Glutamatergic neuron (in vitro differentiated cells): ENCODE results near the gene USP46. TPM values are rescaled to one million over a fixed set of nuclear protein-coding genes. Genes with fewer than 3 reads are reported as not detected.

Source experiments
- DNase-seq: peaks from one replicate; pipeline ENCODE4 v3.0.0; 2022
- H3K27ac Mint-ChIP-seq: one replicate; pipeline ENCODE4 v1.8.0; 2020; ENCODE audit warnings: mild to moderate bottlenecking, mixed read lengths, inconsistent platforms; ENCODE audit not compliant: unreplicated experiment
- H3K27me3 Mint-ChIP-seq: one replicate; pipeline ENCODE4 v1.8.0; 2020; ENCODE audit warnings: mild to moderate bottlenecking, moderate library complexity, mixed read lengths, inconsistent platforms; ENCODE audit not compliant: unreplicated experiment
- H3K36me3 Mint-ChIP-seq: one replicate; pipeline ENCODE4 v1.8.0; 2020; ENCODE audit warnings: mild to moderate bottlenecking, mixed read lengths, inconsistent platforms; ENCODE audit not compliant: unreplicated experiment
- H3K4me1 Mint-ChIP-seq: one replicate; pipeline ENCODE4 v1.8.0; 2020; ENCODE audit warnings: mild to moderate bottlenecking, low read depth, mixed read lengths, inconsistent platforms; ENCODE audit not compliant: unreplicated experiment
- H3K4me3 Mint-ChIP-seq: one replicate; pipeline ENCODE4 v1.8.0; 2020; ENCODE audit warnings: mild to moderate bottlenecking, mixed read lengths, inconsistent platforms; ENCODE audit not compliant: unreplicated experiment
- H3K9me3 Mint-ChIP-seq: one replicate; pipeline ENCODE4 v1.8.0; 2020; ENCODE audit warnings: mild to moderate bottlenecking, moderate library complexity, mixed read lengths, inconsistent platforms; ENCODE audit not compliant: unreplicated experiment
- CTCF ChIP-seq: fragments of 200-600 bp; sonication (generic); IDR thresholded peaks from one replicate; pipeline ENCODE4 v1.5.0; 2021; ENCODE audit not compliant: partially characterized antibody, unreplicated experiment
- total RNA-seq: library from RNA; stranded (reverse); fragmentation: NEBNext Ultra II Directional; extraction: Animal tissue kit (Norgen Biotek cat#: 25700); gene quantifications from one replicate; pipeline ENCODE4 v1.2.1, GENCODE V29; 2021; ENCODE audit not compliant: unreplicated experiment

Gene USP46
- total RNA-seq, 1 donor from 2014 or later, result 72.4 TPM

GRCh38 chr4:52572936-52573485 is 86.1 kb downstream of the USP46 start:
- H3K36me3 Mint-ChIP-seq, result no peaks in the 10 kb centered on the region
- no peak for DNase-seq
- no peak for TF ChIP-seq CTCF
- H3K9me3 Mint-ChIP-seq, result no peaks in the 10 kb centered on the region
- H3K4me3 Mint-ChIP-seq, result no peak overlapping the region
- H3K27me3 Mint-ChIP-seq, result no peaks in the 10 kb centered on the region
- H3K4me1 Mint-ChIP-seq, result no peaks in the 10 kb centered on the region
- no peak overlapping the region for H3K27ac Mint-ChIP-seq

- TF ChIP-seq CTCF, result no peak
- Mint-ChIP-seq H3K4me3 (no peak overlapping the region), H3K27ac (no peak overlapping the region), H3K36me3 (no peaks in the 10 kb centered on the region), H3K9me3 (no peaks in the 10 kb centered on the region), H3K27me3 (no peaks in the 10 kb centered on the region), H3K4me1 (no peaks in the 10 kb centered on the region)
- no peak for DNase-seq
Measured at GRCh38 chr4:52568351-52568750, 90.8 kb downstream of the USP46 start.

- no peak for DNase-seq
- Mint-ChIP-seq H3K9me3 (no peaks in the 10 kb centered on the region), H3K36me3 (no peaks in the 10 kb centered on the region), H3K4me1 (no peaks in the 10 kb centered on the region), H3K27me3 (no peaks in the 10 kb centered on the region), H3K27ac (no peak overlapping the region), H3K4me3 (no peak overlapping the region)
- no peak for TF ChIP-seq CTCF
Measured at GRCh38 chr4:52566136-52567031, 92.7 kb downstream of the USP46 start.

GRCh38 chr4:52560844-52561280 is 98.2 kb downstream of the USP46 start:
- no peak overlapping the region for H3K4me3 Mint-ChIP-seq
- no peak overlapping the region for H3K27ac Mint-ChIP-seq
- no peaks in the 10 kb centered on the region for H3K36me3 Mint-ChIP-seq
- H3K27me3 Mint-ChIP-seq, result no peaks in the 10 kb centered on the region
- TF ChIP-seq CTCF, result no peak
- peaks cover 2% of the 10 kb centered on the region for H3K9me3 Mint-ChIP-seq
- no peaks in the 10 kb centered on the region for H3K4me1 Mint-ChIP-seq
- no peak for DNase-seq

GRCh38 chr4:52555356-52555716 is 103.8 kb downstream of the USP46 start:
- TF ChIP-seq CTCF, result no peak
- Mint-ChIP-seq H3K9me3 (peaks cover 2% of the 10 kb centered on the region), H3K27me3 (no peaks in the 10 kb centered on the region), H3K4me3 (no peak overlapping the region), H3K4me1 (no peaks in the 10 kb centered on the region), H3K36me3 (no peaks in the 10 kb centered on the region), H3K27ac (no peak overlapping the region)
- no peak for DNase-seq
